AML-193 (cell line): ENCODE data around the gene DDX49.
"Not testable (repeated sequence)": the region's sequence is repeated elsewhere in the genome, so short reads cannot be mapped to it uniquely, and the experiment has no call there.

Experiments used
- DNase-seq, 2 experiments: peaks; one replicate each; lab custom pipeline; 2025; lab: John Stamatoyannopoulos, UW

Gene DDX49

DNA sequence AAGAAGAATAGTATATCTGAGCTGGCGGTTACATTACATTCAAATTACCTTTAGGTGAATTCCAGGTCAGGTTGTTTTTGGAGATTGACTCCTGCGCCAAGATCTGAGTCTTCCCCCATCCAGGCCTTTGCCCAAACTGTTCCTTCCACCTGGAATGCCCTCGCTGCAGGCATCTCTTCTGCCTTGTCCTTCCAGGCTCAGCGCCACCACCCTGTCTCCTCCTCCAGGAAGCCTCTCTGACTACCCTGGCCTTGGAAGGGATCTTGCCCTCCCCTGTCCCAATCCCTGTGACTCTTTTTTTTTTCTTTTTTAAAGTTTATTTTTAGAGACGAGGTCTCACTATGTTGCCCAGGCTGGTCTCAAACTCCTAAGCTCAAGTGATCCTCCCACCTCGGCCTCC is 23.2 kb downstream of the DDX49 start:
- DNase-seq = no peak

DNA sequence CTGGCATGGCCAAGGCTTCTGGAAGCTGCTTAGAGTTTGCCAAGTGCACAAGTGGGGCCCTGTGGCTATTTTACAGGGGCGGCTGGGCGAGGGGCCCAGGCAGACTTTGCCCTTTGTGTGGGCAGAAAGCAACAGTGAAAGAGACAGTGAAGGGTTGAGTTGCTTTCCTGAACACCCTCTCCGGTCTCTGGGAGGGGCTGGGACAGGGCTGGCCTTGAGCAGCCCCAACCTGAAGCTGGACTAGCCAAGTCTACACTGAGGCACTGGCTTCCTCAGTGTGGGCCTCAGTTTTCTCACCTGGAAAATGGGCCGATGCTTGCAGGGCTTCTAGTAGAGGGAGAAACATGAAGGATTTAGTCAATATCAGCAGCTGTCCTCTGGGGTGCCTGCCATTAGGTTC is 23.9 kb downstream of the DDX49 start:
- DNase-seq = no peak

DNA sequence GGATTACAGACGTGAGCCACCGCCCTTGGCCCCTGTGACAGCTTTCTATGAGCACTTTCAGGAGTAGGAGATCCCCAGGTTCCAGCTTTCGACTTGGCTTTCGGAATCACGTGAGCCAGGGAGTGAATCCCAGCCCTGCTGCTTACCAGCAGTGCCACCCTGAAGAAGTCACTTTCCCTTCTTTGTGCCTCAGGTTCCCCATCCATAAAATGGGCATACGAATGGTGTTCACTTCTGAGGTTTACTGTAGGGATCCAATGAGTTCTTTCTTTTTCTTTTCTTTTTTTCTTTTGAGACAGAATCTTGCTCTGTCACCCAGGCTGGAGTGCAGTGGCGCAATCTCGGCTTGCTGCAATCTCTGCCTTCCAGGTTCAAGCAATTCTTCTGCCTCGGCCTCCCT is 25.8 kb downstream of the DDX49 start:
- DNase-seq = no peak

DNA sequence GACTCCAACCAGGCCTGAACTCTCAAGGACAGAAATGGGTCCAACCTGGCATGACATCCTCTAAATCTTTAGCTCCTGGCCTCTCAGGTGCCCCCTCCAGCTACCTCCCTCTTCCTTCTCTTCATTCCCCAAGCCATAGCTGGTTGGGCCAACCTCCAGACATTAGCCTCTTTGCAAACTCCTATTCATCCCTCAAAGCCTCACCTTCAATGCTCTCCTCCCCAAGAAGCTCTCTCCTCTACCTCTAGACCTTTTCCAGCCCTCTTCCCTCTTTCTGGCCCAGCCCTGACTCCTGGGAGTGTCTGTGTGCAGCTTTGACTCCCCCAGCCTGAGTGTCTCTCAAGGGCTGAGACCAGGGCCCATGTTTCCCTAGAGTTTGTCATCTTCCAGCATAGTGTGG is 26.8 kb downstream of the DDX49 start:
- no peak for DNase-seq

DNA sequence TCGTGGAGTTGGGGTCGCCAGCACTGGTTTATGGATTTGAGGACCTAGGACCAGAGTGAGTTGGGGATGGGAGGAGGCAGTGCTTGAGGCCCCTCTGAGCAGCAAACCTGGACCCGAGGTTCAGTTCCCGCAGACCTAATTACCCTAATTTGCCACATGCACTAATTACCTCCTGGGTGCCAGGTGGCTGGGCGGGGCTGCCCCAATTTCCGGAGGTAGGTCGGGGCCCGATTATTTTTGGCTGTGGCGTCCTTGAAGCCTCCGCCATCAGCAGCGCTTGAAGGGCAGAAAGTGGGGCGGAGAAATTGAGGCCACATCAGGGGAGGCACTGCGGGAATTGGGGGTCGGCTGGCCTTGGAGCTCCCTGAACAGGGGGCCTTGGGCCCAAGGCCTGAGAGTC is 27.4 kb downstream of the DDX49 start:
- no peak for DNase-seq

DNA sequence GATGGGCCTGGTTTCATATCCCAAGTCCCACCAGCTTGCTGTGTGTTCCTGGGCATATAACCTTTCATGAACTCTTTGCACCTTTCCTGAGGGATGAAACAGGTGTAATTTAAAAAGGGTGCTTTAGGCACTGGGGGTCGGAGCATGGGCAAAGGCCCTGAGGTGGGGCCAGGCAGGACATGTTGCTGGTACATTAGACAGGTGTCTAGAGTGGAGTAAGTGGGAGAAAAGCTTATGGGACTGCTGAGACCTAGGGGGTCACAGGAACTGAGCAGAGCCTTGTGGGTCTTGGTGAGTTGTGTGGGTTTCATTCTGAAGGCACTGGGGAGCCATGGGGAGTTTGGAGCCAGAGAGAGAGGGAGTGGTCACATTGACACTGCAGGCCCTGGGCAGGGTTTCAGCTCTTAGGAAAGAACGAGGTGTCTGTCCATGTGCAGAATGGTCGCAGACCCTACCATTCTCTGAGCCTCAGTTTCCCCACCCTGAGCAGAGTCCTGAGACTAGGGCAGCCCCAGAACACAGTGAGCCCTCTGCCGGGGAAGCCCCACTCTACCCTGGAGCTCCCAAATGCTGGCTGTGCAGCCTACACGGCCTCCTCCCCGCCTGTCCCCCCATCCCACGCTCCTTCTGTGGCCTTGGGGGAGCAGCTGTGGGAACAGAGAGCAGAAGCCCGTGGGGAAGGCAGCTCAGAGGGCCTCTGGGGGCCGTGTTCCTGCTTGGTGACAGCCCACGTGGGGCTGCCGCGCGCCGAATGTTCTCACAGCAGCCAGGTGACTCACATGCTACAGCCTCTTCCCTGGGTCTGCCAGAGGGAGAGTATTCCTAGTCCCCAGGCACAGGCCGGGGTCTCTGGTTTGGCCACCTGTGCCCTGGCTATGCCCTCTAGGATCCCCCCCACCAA is 28.8 kb downstream of the DDX49 start:
- no peak for DNase-seq

DNA sequence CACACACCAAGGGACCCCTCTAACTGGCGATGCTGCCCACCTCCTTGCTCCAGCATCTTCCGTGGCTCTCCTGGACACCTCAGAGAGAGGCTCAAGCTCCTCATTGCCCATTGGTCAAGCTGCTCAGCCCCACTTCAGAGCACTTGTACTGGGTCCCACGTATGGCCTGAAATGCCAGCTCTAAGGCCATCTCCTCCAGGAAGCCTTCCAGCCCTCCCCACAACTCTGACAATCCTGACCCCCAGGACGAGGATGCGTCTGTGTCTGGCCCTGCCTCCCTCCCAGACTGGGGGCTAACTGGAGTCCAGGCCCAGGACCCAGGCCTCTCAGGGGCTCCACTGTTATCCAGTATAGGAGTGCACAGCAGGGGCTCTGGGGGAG is 29.5 kb downstream of the DDX49 start:
- no peak for DNase-seq

DNA sequence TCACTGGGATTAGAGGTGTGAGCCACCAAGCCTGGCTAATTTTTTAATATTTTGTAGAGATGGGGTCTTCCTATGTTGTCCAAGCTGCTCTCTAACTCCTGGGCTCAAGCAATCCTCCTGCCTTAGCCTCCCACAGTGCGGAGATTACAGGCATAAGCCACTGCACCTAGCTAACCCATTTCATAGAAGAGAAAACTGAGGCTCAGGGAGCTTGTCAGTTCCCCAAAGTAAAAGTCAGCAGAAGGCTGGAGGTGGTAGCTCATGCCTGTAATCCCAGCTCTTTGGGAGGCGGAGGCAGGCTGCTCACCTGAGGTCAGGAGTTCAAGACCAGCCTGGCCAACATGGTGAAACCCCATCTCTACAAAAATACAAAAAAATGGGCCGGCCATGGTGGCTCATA is 30.3 kb downstream of the DDX49 start:
- no peak for DNase-seq

DNA sequence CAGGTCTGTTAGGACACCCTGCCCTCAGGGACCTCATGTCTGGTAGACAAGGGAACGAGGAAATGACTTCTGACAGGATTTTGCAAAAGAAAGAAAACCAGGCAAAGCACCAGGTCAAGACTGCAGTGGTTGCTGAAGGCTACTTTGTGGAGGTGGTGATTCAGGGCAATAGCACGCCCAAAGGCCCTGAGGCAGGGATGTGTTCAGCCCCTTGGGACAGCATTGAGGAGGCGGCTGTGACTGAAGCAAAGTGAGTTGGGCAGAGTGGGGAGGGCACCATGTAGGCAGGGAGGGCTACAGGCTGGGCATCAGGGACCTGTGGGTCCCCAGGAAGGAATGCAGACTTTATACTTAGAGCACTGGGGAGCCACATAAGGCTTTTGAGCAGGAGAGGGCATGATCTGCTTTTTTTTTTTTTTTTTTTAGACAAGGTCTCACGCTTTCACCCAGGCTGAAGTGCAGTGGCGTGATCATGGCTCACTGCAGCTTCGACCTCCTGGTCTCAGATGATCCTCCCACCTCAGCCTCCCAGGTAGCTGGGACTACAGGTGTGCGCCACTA is 32.3 kb downstream of the DDX49 start:
- DNase-seq = peak; percentile 13 to 21

DNA sequence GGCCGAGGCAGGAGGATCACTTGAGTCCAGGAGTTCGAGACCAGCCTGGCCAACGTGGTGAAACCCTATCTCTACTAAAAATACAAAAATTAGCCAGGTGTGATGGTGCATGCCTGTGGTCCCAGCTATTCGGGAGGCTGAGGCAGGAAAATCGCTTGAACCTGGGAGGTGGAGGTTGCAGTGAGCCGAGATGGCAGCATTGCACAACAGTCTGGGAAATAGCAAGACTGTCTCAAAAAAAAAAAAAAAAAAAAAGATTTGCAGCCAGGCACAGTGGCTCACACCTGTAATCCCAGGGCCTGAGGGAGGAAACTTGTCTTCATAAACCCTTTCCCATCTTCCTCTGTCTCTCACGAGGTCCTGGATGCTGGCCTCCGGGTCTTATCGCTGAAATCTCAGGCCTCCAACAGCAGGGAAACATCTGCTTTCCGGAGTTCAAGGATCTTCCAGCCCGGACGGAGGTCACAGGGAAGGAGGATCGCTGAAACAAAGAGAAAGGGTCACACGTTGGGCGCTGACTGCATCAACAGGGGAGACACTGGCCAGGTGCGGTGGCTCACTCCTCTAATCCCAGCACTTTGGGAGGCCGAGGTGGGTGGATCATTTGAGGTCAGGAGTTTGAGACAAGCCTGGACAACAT is 33.0 kb downstream of the DDX49 start:
- DNase-seq = not testable (repeated sequence)

DNA sequence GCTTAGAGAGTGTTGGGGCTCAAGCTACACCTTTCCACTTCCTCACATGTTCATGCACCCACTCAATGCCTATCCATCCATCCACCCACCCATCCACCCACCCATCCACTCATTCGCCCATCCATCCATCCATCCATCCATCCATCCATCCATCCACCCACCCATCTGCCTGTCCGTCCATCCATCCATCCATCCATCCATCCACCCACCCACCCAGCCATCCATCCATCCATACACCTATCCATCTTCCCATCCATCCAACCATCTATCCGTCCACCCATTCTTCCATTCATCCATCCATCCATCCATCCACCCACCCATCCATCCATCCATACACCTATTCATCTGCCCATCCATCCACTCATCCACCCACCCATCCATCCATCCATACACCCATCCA is 34.6 kb downstream of the DDX49 start:
- no peak for DNase-seq

DNA sequence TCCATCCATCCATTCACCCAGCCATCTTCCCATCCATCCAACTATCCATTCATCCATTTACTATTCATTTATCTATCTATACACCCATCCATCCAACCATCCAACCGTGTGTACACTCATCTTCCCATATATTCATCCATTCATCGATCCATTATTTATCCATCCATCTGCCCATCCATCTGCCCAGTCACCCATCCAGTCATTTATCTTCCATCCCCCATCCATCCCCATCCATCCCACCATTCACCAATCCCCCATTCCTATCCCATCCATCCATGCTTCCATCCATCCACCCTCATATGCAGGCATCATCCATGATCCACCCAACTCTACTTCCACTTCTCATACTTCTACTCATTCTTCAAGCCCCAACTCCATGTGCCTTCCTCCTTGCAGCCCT is 35.5 kb downstream of the DDX49 start:
- no peak for DNase-seq

DNA sequence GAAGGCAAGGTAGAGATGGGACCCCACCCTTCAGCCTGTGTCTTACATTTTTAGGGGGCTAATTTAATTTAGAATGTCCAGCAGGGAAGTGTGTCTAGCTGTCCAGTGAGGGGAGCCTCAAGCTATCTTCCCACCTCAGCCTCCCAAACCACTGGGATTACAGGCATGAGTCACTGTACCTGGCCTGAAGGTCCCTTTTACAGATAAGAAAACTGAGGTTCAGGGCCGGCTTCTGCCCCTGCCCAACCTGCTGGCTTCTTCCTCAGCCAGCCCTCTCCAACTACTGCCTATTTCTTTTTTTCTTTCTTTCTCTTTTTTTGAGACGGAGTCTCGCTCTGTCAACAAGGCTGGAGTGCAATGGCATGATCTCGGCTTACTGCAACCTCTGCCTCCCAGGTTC is 40.9 kb downstream of the DDX49 start:
- no peak for DNase-seq

DNA sequence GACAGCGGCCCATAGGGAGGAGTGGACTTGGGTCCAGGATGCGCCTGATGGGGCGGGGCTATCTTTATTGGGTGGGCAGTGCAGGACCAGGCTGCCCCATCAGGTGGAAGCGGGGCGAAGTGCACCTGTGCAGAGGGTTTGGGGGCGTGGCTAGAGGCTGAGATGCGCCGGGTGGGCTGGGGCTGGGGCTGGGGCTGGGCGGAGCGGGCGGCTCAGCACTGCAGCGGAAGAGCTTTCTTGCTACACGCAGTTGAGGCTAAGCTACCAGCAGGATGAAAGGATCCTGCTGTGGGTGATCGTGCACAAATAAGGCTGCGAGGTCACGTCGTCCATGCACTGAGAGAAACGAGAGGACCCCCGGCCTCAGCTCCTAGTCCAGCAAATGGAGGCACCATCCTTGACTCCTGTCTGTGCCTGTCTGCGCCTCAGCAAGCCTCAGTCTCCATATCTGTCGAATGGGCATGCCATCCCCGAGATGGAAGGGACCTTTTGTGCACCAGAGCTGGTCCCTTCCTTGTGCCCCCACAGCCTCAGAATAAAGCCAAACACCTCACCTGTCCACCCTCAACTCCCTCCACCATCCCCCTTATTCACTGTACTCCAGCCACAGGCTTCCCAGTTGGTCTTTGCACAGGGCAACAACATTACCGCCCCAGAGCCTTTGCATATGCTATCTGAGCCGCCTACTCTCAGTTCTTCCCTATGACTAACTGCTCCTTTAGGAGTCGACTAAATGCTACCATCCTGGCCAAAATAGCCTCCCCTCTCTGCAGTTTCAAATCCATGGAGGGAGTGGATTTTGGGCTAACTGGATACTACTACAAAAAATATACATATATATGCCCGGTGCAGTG is 42.5 kb downstream of the DDX49 start:
- no peak for DNase-seq

DNA sequence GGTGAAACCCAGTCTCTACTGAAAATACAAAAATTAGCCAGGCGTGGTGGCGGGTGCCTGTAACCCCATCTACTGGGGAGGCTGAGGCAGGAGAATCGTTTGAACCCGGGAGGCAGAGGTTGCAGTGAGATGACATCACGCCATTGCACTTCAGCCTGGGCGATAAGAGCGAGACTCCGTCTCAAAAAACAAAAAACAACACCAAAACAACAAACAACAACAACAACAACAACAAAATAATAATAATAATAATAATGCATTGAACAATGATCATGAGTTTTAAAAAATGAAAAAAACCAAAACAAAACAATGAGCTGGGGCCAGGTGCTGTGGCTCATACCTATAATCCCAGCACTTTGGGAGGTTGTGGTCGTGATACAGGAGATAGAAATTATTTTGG is 44.6 kb downstream of the DDX49 start:
- no peak for DNase-seq

DNA sequence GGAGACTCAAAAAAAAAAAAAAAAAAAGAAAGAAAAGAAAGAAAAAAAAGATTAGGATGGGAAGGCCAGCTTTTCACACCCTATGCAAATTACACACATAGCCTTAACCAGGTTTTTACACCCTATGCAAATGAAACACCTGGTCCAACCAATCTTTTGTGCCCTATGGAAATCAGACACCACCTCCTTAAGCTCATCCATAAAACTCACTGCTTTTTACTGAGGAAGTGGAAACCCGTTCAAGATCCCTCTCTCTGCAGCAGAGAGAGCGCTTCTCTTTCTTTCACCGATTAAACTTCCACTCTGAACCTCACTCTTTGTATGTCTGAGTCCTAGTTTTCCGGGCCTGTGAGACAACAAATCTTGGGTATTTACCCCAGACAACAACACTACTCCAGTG is 46.8 kb downstream of the DDX49 start:
- DNase-seq = peak in 1 of 2 experiments; percentile 10

DNA sequence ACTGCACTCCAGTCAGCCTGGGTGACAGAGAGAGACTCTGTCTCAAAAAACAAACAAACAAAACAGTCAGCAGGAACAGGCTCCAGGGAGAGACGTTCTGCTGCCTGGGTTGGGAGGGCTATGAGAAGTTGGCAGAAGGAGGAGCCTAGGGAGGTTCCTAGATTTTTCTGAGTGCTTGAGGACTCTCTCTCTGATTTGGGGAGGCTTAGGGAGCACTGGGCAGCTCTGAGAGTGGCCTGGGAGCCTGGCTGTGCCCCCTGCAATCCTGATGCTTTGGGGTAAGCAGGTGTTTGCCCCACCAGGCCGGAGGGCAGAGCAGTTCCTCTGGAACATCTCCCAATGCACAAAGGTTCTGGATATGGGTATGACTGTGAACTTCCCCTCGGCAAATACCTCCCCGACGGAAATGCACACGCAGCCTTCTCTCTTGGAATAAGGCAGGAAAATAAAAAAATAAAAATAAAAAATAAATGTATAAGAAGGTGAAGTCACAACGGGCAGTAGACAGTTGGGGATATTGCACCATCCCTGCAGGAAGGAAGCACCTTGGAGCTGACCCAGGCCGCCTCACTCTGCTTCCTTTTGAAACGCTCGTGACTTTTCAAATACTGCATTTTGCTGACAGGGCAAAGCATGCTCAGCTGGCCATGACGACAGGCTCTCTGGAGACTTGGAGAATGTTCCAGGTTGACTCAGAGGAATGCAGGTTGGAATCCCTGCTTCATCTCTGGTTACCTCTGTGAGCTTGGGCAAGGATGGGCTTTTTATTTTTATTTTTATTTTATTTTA is 48.0 kb downstream of the DDX49 start:
- peak; percentile 90 to 93 for DNase-seq

DNA sequence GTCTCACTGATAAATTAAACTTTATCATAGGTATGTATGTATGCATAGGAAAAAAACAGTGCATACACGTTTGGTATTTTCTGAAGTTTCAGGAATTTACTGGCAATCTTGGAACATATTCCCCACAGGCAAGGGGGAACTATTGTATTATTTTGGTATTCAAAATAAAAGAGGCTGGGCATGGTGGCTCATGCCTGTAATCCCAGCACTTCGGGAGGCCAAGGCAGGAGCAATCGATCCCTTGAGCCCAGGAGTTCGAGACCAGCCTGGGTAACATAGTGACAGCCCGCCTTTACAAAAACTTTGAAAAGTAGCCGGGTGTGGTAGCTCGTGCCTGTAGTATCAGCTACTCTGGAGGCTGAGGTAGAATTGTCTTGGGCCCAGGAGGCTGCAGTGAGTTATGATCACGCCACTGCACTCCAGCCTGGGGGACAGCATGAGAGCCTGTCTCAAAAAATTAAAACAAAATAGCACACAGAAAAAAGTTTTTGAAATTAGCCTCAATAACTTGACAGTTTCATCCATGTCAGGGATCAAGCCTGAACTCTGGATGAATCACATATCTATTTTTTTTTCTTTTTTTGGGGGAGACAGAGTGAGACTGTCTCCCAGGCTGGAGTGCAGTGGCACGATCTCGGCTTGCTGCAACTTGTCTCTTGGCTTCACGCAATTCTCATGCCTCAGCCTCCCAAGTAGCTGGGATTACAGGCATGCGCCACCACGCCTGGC is 50.6 kb downstream of the DDX49 start:
- DNase-seq = no peak

DNA sequence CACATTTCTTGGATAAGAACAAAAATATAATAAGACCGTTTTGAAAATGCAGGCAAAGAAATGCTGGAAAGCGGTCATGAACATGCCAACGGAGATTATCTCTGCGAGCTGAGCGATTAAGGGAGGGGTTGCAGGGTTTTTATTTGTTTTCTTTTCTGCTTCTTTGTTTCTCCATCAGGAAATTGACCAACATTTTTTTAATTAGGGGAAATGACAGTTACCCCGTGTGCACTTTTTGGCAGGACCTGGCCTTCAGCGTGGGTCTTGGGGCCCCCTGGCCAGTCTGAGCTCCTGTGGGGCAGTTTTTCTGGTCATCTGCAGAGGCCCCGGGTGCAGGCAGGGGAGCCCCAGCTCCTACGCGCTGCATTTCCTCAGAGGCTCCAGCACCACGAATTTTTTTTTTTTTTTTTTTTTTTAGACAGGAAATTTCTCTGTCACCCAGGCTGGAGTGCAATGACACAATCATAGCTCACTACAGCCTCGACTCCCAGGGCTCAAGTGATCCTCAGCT is 52.8 kb downstream of the DDX49 start:
- peak; percentile 95 for DNase-seq

DNA sequence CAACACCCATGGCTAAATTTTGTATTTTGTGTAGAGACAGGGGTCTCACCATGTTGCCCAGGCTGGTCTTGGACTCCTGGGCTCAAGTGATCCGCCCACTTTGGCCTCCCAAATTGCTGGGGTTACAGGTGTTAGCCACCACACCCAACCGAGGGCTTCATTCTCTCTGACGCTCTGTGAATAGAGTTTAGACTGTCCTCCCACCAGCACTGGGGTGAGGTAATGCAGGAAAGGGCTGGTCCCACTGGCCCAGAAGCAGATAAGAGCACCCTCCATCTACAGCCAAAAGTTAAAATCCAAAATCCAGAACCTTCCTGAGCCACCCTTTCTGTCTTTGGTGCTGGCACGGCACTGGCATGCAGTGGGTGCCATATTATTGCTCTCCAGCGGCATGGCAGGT is 53.3 kb downstream of the DDX49 start:
- DNase-seq = no peak

DNA sequence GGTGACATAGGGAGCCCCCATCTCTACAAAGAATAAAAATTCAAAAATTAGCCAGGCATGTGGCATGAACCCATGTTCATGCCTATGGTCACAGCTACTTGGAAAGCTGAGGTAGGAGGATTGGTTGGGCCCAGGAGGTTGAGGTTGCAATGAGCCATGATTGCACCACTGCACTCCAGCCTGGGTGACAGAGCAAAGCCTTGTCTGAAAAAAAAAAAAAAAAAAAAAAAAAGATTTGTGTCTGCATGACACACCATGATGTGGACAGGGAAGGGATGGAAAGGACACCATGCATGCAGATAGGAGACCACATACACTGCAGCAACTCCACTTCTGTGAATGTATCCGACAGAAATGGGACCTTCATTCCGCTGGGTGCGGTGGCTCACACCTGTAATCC is 55.5 kb downstream of the DDX49 start:
- DNase-seq = peak; percentile 28 to 47
